Astrocyte (in vitro differentiated cells and primary cell): ENCODE results near the gene ZDHHC11.
"Not testable (repeated sequence)": the region's sequence is repeated elsewhere in the genome, so short reads cannot be mapped to it uniquely, and the experiment has no call there.

Source experiments
- EZH2 ChIP-seq: IDR thresholded peaks from 2 replicates; pipeline ENCODE4 v1.6.1; 2012; ENCODE audit warnings: mild to moderate bottlenecking, low read length, inconsistent platforms; ENCODE audit not compliant: insufficient read depth
- TF ChIP-seq, protein P1 (sequence below): IDR thresholded peaks from 2 replicates; pipeline ENCODE4 v1.5.1; 2011; ENCODE audit warnings: low read depth, mild to moderate bottlenecking, inconsistent platforms, low read length, moderate library complexity; ENCODE audit not compliant: insufficient read depth

DNA sequence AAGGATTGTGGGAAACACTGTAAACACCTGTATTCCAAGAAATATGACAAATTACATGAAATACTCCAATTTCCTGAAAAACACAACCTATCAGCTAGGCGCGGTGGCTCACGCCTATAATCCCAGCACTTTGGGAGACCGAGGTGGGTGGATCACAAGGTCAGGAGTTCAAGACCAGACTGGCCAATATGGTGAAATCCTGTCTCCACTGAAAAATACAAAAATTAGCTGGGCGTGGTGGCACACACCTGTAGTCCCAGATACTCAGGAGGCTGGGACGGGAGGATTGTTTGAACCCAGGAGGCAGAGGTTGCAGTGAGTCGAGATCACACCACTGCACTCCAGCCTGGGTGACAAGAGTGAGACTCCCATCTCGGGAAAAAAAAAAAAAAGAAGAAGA lies 87.8 kb downstream of the ZDHHC11 start:
- TF ChIP-seq, protein P1, sequence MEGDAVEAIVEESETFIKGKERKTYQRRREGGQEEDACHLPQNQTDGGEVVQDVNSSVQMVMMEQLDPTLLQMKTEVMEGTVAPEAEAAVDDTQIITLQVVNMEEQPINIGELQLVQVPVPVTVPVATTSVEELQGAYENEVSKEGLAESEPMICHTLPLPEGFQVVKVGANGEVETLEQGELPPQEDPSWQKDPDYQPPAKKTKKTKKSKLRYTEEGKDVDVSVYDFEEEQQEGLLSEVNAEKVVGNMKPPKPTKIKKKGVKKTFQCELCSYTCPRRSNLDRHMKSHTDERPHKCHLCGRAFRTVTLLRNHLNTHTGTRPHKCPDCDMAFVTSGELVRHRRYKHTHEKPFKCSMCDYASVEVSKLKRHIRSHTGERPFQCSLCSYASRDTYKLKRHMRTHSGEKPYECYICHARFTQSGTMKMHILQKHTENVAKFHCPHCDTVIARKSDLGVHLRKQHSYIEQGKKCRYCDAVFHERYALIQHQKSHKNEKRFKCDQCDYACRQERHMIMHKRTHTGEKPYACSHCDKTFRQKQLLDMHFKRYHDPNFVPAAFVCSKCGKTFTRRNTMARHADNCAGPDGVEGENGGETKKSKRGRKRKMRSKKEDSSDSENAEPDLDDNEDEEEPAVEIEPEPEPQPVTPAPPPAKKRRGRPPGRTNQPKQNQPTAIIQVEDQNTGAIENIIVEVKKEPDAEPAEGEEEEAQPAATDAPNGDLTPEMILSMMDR = not testable (repeated sequence)
- TF ChIP-seq EZH2 = not testable (repeated sequence)
